Stimulated activated CD8-positive, alpha-beta memory T cell treated with anti-CD3 and anti-CD28 coated beads, Interleukin-12 subunit alpha, Interleukin-12 subunit beta, amount 100 ng/mL, for 1 hour (primary cell): ENCODE measurements around the gene DOK6.

ENCODE experiments used
- DNase-seq: peaks from one replicate; pipeline ENCODE4 v3.0.0-alpha.2; 2020; ENCODE audit warnings: low read depth

Gene DOK6

GRCh38 chr18:69539404-69539803 is 138.7 kb downstream of the DOK6 start:
- no peak for DNase-seq

GRCh38 chr18:69556228-69556627 is 155.5 kb downstream of the DOK6 start:
- no peak for DNase-seq

GRCh38 chr18:69557282-69557681 is 156.6 kb downstream of the DOK6 start:
- no peak for DNase-seq

- no peak for DNase-seq
Observed at GRCh38 chr18:69558052-69558451, 157.4 kb downstream of the DOK6 start.

GRCh38 chr18:69559604-69560003 is 158.9 kb downstream of the DOK6 start:
- no peak for DNase-seq

- DNase-seq: no peak
Observed at GRCh38 chr18:69564602-69565001, 163.9 kb downstream of the DOK6 start.

- DNase-seq: no peak
Observed at GRCh38 chr18:69567813-69568488, 167.3 kb downstream of the DOK6 start.

GRCh38 chr18:69569133-69569532 is 168.4 kb downstream of the DOK6 start:
- DNase-seq: no peak

- DNase-seq: no peak
Observed at GRCh38 chr18:69574401-69574800, 173.7 kb downstream of the DOK6 start.

- DNase-seq: no peak
Observed at GRCh38 chr18:69580107-69580506, 179.4 kb downstream of the DOK6 start.

- no peak for DNase-seq
Observed at GRCh38 chr18:69584429-69584828, 183.7 kb downstream of the DOK6 start.

GRCh38 chr18:69585696-69586095 is 185.0 kb downstream of the DOK6 start:
- no peak for DNase-seq

GRCh38 chr18:69586537-69586936 is 185.8 kb downstream of the DOK6 start:
- DNase-seq: no peak

GRCh38 chr18:69588301-69588700 is 187.6 kb downstream of the DOK6 start:
- no peak for DNase-seq

GRCh38 chr18:69590150-69590549 is 189.5 kb downstream of the DOK6 start:
- DNase-seq: no peak

- no peak for DNase-seq
Observed at GRCh38 chr18:69596345-69596744, 195.7 kb downstream of the DOK6 start.

GRCh38 chr18:69597561-69597960 is 196.9 kb downstream of the DOK6 start:
- DNase-seq: no peak

GRCh38 chr18:69599377-69599776 is 198.7 kb downstream of the DOK6 start:
- DNase-seq: no peak

GRCh38 chr18:69612242-69612641 is 211.6 kb downstream of the DOK6 start:
- no peak for DNase-seq

GRCh38 chr18:69616114-69616513 is 215.4 kb downstream of the DOK6 start:
- DNase-seq: no peak

- DNase-seq: no peak
Observed at GRCh38 chr18:69617408-69617807, 216.7 kb downstream of the DOK6 start.

- no peak for DNase-seq
Observed at GRCh38 chr18:69617888-69618287, 217.2 kb downstream of the DOK6 start.

GRCh38 chr18:69622184-69622583 is 221.5 kb downstream of the DOK6 start:
- DNase-seq: no peak

- no peak for DNase-seq
Observed at GRCh38 chr18:69622961-69623360, 222.3 kb downstream of the DOK6 start.

- DNase-seq: no peak
Observed at GRCh38 chr18:69626171-69626570, 225.5 kb downstream of the DOK6 start.
